Left lung (tissue), 10 donors: ENCODE data around the gene CDH4. TPM values are rescaled to one million over a fixed set of nuclear protein-coding genes. Genes with fewer than 3 reads are reported as not detected.

Experiments
- ATAC-seq: fragments of 200-7000 bp; cut with Tn5 transposase; one replicate; pipeline ENCODE4 v1.9.1; 2020; ENCODE audit warnings: moderate library complexity
- DNase-seq, 4 donors: peaks; one replicate each; pipeline ENCODE4 v3.0.0-alpha.2; 2013 to 2020
- H3K27ac ChIP-seq, 2 donors: fragments of 200-600 bp; sonication (generic) in 1 of 2; one replicate each; pipeline versions ENCODE4 v1.5.0 to v1.8.0; 2020 to 2021
- H3K27me3 ChIP-seq, 2 donors: fragments of 200-600 bp; sonication (generic) in 1 of 2; one replicate each; pipeline versions ENCODE4 v1.5.0 to v1.8.0; 2020 to 2021
- H3K36me3 ChIP-seq, 2 donors: fragments of 200-600 bp; sonication (generic) in 1 of 2; one replicate each; pipeline versions ENCODE4 v1.5.0 to v1.8.0; 2020 to 2021
- H3K4me1 ChIP-seq, 2 donors: fragments of 200-600 bp; one replicate each; pipeline ENCODE4 v1.8.0; 2021
- H3K4me3 ChIP-seq, 2 donors: fragments of 200-600 bp; sonication (generic) in 1 of 2; one replicate each; pipeline versions ENCODE4 v1.5.0 to v1.8.0; 2020 to 2021; ENCODE audit warnings: mild to moderate bottlenecking in 1 of 2
- H3K9me3 ChIP-seq, 2 donors: fragments of 200-600 bp; sonication (generic) in 1 of 2; one replicate each; pipeline versions ENCODE4 v1.5.0 to v1.8.0; 2020 to 2021
- intact Hi-C, 2 donors: fragments of 100-400 bp; cut with DNase I; formaldehyde crosslinking; loops; one replicate each; pipeline versions ENCODE4 v1.11.2 to v1.14.2; 2022
- polyA plus RNA-seq, 6 donors: library from polyadenylated mRNA; unstranded; fragments of 120-200 nt; gene quantifications; one replicate each; pipeline ENCODE4 v1.2.1, GENCODE V29; 2013; ENCODE audit not compliant: insufficient read length in 6 of 6
- total RNA-seq, 2 donors: library from RNA; stranded (reverse); fragmentation: NEBNext Ultra II Directional; extraction: Animal tissue kit (Norgen Biotek cat#: 25700); gene quantifications; one replicate each; pipeline ENCODE4 v1.2.1, GENCODE V29; 2021
- TF ChIP-seq, protein P1 (sequence below), 2 donors: fragments of 200-600 bp; sonication (generic) in 1 of 2; IDR thresholded peaks; one replicate each; pipeline versions ENCODE4 v1.5.0 to v1.8.0; 2021; ENCODE audit warnings: antibody characterized with exemption in 2 of 2
- donor health status: DM: no; HTN: yes; CAD: no.
- donor health status: DM: no; HTN: no; CAD: no.

Gene CDH4
- total and polyA plus RNA-seq, 8 donors, result 0.24 to 10.8 (median 5.1) TPM

DNA sequence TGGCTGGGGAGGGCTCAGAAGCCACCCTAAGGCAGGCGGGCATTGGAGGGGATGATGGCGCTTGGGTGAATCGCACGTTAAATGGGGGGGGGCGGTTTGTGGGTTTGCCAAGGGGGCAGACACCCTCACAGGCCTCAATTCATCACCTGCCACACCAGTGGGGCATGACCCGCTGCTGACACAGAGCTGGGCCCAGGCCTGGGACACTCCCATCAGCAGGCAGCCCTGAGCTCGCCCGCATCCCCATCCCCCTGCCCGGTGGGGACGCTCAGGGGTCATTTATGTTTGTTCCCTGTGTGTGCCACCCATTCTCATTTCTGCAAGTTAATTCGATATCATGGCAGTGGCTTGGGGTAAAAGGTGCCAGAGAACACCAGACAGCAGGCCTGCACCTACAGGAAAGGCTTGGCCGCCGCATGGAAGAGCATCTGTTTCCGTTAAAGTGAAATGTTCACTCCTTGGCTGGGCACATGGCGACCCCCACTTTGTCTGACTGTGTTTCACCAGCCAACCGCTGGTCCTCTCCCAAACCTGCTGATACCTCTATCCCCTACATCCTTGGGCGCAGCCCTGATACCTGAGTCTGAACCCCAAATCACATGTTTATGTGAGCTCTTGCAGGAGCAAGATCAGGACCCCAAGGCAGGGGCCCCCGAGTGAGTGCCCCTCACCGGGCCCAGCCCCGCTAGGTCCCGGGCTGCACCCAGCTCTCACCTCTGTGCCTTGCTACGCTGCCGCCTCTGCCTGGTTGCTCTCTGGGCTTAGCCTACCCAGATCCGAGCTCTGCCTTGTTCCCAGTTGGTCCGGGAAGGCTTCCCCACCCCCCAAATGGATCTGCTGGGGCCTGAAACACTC lies 564.8 kb downstream of the CDH4 start:
- no peak overlapping the region for H3K4me3 ChIP-seq
- H3K9me3 ChIP-seq, result no peaks in the 10 kb centered on the region
- peaks cover 0 to 38% of the 10 kb centered on the region in 2 donors for H3K27me3 ChIP-seq
- ATAC-seq (no peak), DNase-seq (peak in 1 of 4 donors; percentile 64)
- TF ChIP-seq, protein P1, sequence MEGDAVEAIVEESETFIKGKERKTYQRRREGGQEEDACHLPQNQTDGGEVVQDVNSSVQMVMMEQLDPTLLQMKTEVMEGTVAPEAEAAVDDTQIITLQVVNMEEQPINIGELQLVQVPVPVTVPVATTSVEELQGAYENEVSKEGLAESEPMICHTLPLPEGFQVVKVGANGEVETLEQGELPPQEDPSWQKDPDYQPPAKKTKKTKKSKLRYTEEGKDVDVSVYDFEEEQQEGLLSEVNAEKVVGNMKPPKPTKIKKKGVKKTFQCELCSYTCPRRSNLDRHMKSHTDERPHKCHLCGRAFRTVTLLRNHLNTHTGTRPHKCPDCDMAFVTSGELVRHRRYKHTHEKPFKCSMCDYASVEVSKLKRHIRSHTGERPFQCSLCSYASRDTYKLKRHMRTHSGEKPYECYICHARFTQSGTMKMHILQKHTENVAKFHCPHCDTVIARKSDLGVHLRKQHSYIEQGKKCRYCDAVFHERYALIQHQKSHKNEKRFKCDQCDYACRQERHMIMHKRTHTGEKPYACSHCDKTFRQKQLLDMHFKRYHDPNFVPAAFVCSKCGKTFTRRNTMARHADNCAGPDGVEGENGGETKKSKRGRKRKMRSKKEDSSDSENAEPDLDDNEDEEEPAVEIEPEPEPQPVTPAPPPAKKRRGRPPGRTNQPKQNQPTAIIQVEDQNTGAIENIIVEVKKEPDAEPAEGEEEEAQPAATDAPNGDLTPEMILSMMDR (IDR thresholded peaks at IDR 0.05), result no peak
- no peaks in the 10 kb centered on the region for H3K36me3 ChIP-seq
- no peaks in the 10 kb centered on the region for H3K4me1 ChIP-seq
- intact Hi-C loops, result no loop called here
- no peak overlapping the region for H3K27ac ChIP-seq

DNA sequence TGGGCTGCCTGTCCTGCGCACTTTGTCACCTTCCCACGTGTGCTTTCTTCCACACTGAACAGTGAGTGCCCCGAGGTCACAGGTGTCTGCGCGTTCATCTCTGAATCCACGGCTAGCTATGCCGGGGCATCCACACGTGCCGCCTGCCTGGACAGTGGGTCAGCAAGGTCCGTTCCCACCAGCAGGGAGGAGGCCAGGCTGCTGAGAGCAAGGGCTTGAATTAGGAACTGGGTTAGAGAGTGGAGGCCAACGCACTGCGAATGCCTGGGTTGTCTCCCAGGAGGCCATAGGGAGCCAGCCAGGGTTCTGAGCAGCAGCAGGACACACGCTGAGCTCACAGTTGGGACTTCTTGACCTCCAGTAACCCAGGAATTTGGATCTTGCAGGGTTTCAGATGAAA lies 565.5 kb downstream of the CDH4 start:
- DNase-seq (peak in 1 of 4 donors; percentile 54), ATAC-seq (no peak)
- no peak overlapping the region for H3K27ac ChIP-seq
- H3K9me3 ChIP-seq, result no peaks in the 10 kb centered on the region
- no peaks in the 10 kb centered on the region for H3K4me1 ChIP-seq
- no peaks in the 10 kb centered on the region for H3K36me3 ChIP-seq
- TF ChIP-seq, protein P1 (IDR thresholded peaks at IDR 0.05), result no peak
- H3K4me3 ChIP-seq, result no peak overlapping the region
- intact Hi-C loops, result no loop called here
- H3K27me3 ChIP-seq, result peaks cover 0 to 33% of the 10 kb centered on the region in 2 donors

DNA sequence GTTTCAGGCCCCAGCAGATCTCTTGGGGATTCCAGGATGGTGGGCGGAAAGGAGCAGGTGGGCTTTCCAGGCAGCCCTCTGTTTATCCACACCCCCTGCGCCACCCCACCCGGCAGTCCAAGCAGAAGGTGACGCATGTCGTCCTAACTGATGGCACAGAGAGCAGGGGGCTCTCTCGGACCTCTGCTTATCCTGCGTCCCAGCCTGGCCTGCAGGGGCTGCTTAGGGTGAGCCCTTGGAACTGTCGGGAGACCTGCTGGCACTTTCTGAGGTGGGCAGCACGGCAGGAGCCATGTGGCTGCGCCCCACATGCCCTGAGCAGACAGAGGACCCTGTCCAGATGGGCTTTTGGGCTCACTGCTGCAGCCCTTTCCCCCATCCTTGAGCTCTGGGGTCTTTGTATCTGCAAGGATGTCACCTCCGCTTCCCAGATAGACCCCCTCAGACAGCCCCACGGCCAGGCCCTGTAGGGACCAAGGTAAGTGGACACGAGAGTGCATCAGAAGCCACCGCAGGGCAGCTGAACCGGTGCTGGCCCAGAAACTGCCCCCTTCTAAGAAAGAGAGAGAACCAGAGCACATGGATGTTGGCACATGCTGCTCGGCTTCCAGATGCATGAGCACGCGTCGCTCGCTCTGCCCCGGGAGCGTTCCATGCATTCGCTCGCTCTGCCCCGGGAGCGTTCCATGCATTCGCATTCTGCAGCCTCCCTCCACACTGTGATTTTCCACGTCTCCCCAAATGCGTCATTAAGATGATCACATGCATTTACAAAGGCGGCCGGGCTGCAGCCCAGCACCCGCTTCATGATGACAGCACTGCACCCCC lies 566.9 kb downstream of the CDH4 start:
- ATAC-seq (no peak), DNase-seq (peak in 1 of 4 donors; percentile 66)
- Histone ChIP-seq H3K27me3 (peaks cover 0 to 27% of the 10 kb centered on the region in 2 donors), H3K36me3 (no peaks in the 10 kb centered on the region), H3K4me3 (no peak overlapping the region), H3K4me1 (no peaks in the 10 kb centered on the region), H3K9me3 (no peaks in the 10 kb centered on the region), H3K27ac (no peak overlapping the region)
- TF ChIP-seq, protein P1 (IDR thresholded peaks at IDR 0.05), result no peak
- intact Hi-C loops, result no loop called here

DNA sequence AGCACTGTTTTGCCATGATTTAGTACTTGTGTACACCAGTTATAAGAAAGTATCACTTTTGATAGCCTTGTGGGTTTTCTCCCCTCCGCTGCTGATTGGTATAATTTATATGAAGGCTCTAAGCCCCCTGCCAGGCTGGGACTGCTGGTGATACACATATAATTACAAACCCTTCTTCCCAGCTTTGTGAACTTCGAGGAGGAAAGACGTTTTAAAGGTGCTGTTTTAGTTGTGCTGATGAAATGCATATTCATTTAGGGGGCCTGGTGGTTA lies 567.4 kb downstream of the CDH4 start:
- Histone ChIP-seq H3K9me3 (no peaks in the 10 kb centered on the region), H3K4me1 (no peaks in the 10 kb centered on the region), H3K27ac (no peak overlapping the region), H3K36me3 (no peaks in the 10 kb centered on the region), H3K27me3 (peaks cover 0 to 22% of the 10 kb centered on the region in 2 donors), H3K4me3 (no peak overlapping the region)
- TF ChIP-seq, protein P1 (IDR thresholded peaks at IDR 0.05), result no peak
- intact Hi-C loops, result no loop called here
- no peak for DNase-seq
- ATAC-seq, result no peak
